Measurements from ENCODE around the gene BSPH1. TPM values are rescaled to one million over a fixed set of nuclear protein-coding genes. Genes with fewer than 3 reads are reported as not detected.
"Not testable (repeated sequence)": the region's sequence is repeated elsewhere in the genome, so short reads cannot be mapped to it uniquely, and the experiment has no call there.

BSPH1 gene
- total RNA-seq, 1 donor from 2014 or later: not detected

DNA sequence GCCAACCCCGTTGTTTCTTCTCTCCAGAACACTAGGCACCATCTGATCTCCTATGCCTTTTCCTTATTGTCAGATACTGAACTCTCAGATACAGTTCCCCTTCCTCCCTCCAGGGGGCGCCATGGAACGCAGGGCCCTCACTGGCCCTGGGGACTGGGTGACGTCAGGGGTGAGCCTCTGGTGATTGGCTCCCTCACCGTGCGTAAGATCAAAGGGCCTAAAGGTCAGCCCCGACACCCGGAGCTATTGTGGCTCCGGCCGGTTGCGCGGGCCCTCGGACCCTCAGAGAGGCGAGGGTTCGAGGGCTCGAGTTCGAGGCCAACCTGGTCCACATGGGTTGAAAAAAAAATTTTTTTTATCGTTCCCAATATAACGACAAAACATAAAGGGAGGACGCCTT, 63.4 kb downstream of the BSPH1 start:
- DNase-seq (ENCODE audit: low spot score): not testable (repeated sequence)

DNA sequence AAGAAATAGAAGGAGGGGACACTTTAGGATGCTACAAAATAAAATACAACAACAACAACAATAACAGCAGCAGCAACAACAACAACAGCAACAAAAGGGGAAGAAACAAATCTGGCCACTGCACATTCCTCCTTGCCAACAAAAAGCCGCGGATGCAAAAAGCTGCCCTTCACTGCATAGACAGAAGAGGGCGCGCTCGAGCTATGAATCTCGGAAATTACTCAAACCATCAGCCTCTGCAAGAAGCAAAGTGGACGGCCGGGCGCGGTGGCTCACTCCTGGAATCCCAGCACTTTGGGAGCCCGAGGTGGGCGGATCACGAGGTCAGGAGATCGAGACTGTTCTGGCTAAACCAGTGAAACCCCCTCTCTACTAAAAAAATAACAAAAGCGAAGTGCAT, 71.9 kb downstream of the BSPH1 start:
- not testable (repeated sequence) for DNase-seq (ENCODE audit: low spot score)

Other genes with a start within 250 kb of the BSPH1 start
- gene NOP53, start 246.6 kb downstream of the BSPH1 start, total RNA-seq: 194 TPM
- gene SELENOW, start 213.5 kb downstream of the BSPH1 start, total RNA-seq: 232 TPM
- not detected for gene TPRX1, start 187.6 kb downstream of the BSPH1 start, total RNA-seq
- gene CRX, start 170.2 kb downstream of the BSPH1 start, total RNA-seq: not detected
- gene TPRX2, start 132.9 kb downstream of the BSPH1 start, total RNA-seq: not detected
- not detected for gene SULT2A1, start 105.9 kb downstream of the BSPH1 start, total RNA-seq
- gene ELSPBP1, start 2.5 kb upstream of the BSPH1 start, total RNA-seq: not detected
- gene CABP5, start 51.9 kb upstream of the BSPH1 start, total RNA-seq: not detected
- 7.1 TPM for gene PLA2G4C, start 118.6 kb upstream of the BSPH1 start, total RNA-seq
- gene LIG1, start 178.2 kb upstream of the BSPH1 start, total RNA-seq: 4.7 TPM
- gene ZSWIM9, start 178.5 kb upstream of the BSPH1 start, total RNA-seq: 5.3 TPM